Pancreas (tissue), 10 donors: Measurements from ENCODE around the gene CDK18. TPM values are rescaled to one million over a fixed set of nuclear protein-coding genes. Genes with fewer than 3 reads are reported as not detected.

Experiments used
- ATAC-seq, 4 donors: fragments of 200-7000 bp; cut with Tn5 transposase; one replicate each; pipeline versions ENCODE4 v1.8.0 to v1.9.1; 2020; ENCODE audit warnings: mild to moderate bottlenecking in 4 of 4, moderate library complexity in 4 of 4
- DNase-seq, 6 donors: peaks; one replicate each; pipeline ENCODE4 v3.0.0-alpha.2; 2020
- FAIRE-seq: peaks from 2 replicates; lab custom pipeline; 2012; peaks lifted over from hg19 to GRCh38; lab: Jason Lieb, UNC
- H3K27ac ChIP-seq, 4 donors: fragments of 200-600 bp; sonication (generic); 1 replicate in 3 of 4; 2 replicates in 1 of 4; pipeline versions ENCODE4 v1.5.0 to v1.8.0; 2020
- H3K27me3 ChIP-seq, 4 donors: fragments of 200-600 bp; one replicate each; pipeline ENCODE4 v1.8.0; 2021
- H3K36me3 ChIP-seq, 3 donors: fragments of 200-600 bp; sonication (generic) in 1 of 3; one replicate each; pipeline versions ENCODE4 v1.5.0 to v1.8.0; 2020 to 2021
- H3K4me1 ChIP-seq, 3 donors: fragments of 200-600 bp; one replicate each; pipeline ENCODE4 v1.8.0; 2021
- H3K4me3 ChIP-seq, 4 donors: fragments of 200-600 bp; sonication (generic) in 2 of 4; one replicate each; pipeline versions ENCODE4 v1.5.0 to v1.8.0; 2020 to 2021
- H3K9me3 ChIP-seq, 4 donors: fragments of 200-600 bp; one replicate each; pipeline ENCODE4 v1.8.0; 2021
- CTCF ChIP-seq, 4 donors: fragments of 200-600 bp; sonication (generic) in 3 of 4; IDR thresholded peaks; one replicate each; pipeline versions ENCODE4 v1.5.0 to v1.8.0; 2021; ENCODE audit warnings: antibody characterized with exemption in 4 of 4
- WGBS, 2 donors: extraction: QIAGEN DNeasy Blood & Tissue Kit; methylation state at CpG; one replicate each; pipeline ENCODE4 v1.1.7; 2013; 5-methylcytosine and 5-hydroxymethylcytosine counted together
- intact Hi-C, 3 donors: fragments of 100-400 bp; cut with DNase I; formaldehyde crosslinking; loops; one replicate each; pipeline versions ENCODE4 v1.11.1 to v1.14.2; 2022
- polyA plus RNA-seq, 2 donors: library from polyadenylated mRNA; stranded (reverse); fragments of 200-250 nt; gene quantifications; one replicate each; pipeline ENCODE4 v1.2.3, GENCODE V29; 2013
- total RNA-seq, 6 donors: library from RNA; stranded (reverse); fragmentation: NEBNext Ultra II Directional in 4 of 6; extraction: Animal tissue kit (Norgen Biotek cat#: 25700) in 4 of 6; gene quantifications; one replicate each; pipeline versions ENCODE4 v1.2.1 to v1.2.4, GENCODE V29; 2021 to 2023
- donor health status: healthy with polysubstance abuse.
- donor health status: DM: no; HTN: no; CAD: no; lungs with moderate emphysema.
- donor health status: DM: no; HTN: no; CAD: no.
- donor health status: control.
- donor health status: control.
- donor health status: Bipolar disorder and iron deficiency.
- donor health status: DM: yes; HTN: yes; CAD: no.
- donor health status: DM: no; HTN: no; CAD: no.
- donor health status: DM: no; HTN: no; CAD: no.
- donor health status: DM: yes; HTN: yes; CAD: no.

Gene CDK18
- total and polyA plus RNA-seq, 8 donors = 7.7 to 35.4 (median 14.3) TPM

- TF ChIP-seq CTCF (IDR thresholded peaks at IDR 0.05) = peak; percentile 85 to 98 (median 96)
- 30 to 35% methylated on average over 11 to 13 of the region's 13 CpGs for WGBS, 2 donors
- no peak for FAIRE-seq
- H3K9me3 ChIP-seq = no peaks in the 10 kb centered on the region
- H3K4me3 ChIP-seq = no peak overlapping the region
- ATAC-seq = peak; percentile 82 to 94 (median 92)
- H3K36me3 ChIP-seq = no peaks in the 10 kb centered on the region
- no peak overlapping the region for H3K27ac ChIP-seq
- no peaks in the 10 kb centered on the region for H3K27me3 ChIP-seq
- no peaks in the 10 kb centered on the region for H3K4me1 ChIP-seq
- intact Hi-C loops = loop anchor here in 2 of 3 donors (5.0 to 10.0 kb wide), 3 partner anchors 90 to 150 kb away; no protein-coding TSS in a partner anchor
- peak; percentile 59 to 85 (median 70) for DNase-seq
Observed at GRCh38 chr1:205484985-205485967, 19.2 kb upstream of the CDK18 start.

GRCh38 chr1:205486258-205486657, 18.2 kb upstream of the CDK18 start:
- H3K36me3 ChIP-seq = no peaks in the 10 kb centered on the region
- ATAC-seq (no peak), FAIRE-seq (no peak), DNase-seq (no peak)
- WGBS, 2 donors = 88 to 91% methylated on average over 6 of the region's 6 CpGs
- TF ChIP-seq CTCF (IDR thresholded peaks at IDR 0.05) = no peak
- H3K4me3 ChIP-seq = no peak overlapping the region
- intact Hi-C loops = loop anchor here in 2 of 3 donors (10.0 kb wide), 2 partner anchors 91 to 151 kb away; no protein-coding TSS in a partner anchor
- H3K4me1 ChIP-seq = no peaks in the 10 kb centered on the region
- no peak overlapping the region for H3K27ac ChIP-seq
- H3K9me3 ChIP-seq = no peaks in the 10 kb centered on the region
- H3K27me3 ChIP-seq = no peaks in the 10 kb centered on the region

GRCh38 chr1:205488074-205488723, 16.3 kb upstream of the CDK18 start:
- no peaks in the 10 kb centered on the region for H3K27me3 ChIP-seq
- H3K9me3 ChIP-seq = no peaks in the 10 kb centered on the region
- H3K4me3 ChIP-seq = no peak overlapping the region
- DNase-seq (peak in 2 of 6 donors; percentile 30 to 60), ATAC-seq (peak; percentile 56 to 79 (median 76)), FAIRE-seq (no peak)
- TF ChIP-seq CTCF (IDR thresholded peaks at IDR 0.05) = peak; percentile 48 to 77 (median 73)
- H3K4me1 ChIP-seq = no peaks in the 10 kb centered on the region
- 31 to 33% methylated on average over 9 of the region's 9 CpGs for WGBS, 2 donors
- H3K27ac ChIP-seq = no peak overlapping the region
- intact Hi-C loops = loop anchor here in 2 of 3 donors (2.0 to 10.0 kb wide), 3 partner anchors 37 to 153 kb away; no protein-coding TSS in a partner anchor
- H3K36me3 ChIP-seq = no peaks in the 10 kb centered on the region

- Histone ChIP-seq H3K27ac (peak overlapping the region in 1 of 4 donors; percentile 23), H3K36me3 (no peaks in the 10 kb centered on the region), H3K4me1 (no peaks in the 10 kb centered on the region), H3K27me3 (no peaks in the 10 kb centered on the region), H3K4me3 (no peak overlapping the region), H3K9me3 (no peaks in the 10 kb centered on the region)
- FAIRE-seq (no peak), ATAC-seq (no peak), DNase-seq (no peak)
- intact Hi-C loops = loop anchor here in 1 of 3 donors (5.0 kb wide), 1 partner anchor 36 kb away; no protein-coding TSS in a partner anchor
- no peak for TF ChIP-seq CTCF (IDR thresholded peaks at IDR 0.05)
- WGBS, 2 donors = 55 to 78% methylated on average over 3 to 4 of the region's 4 CpGs
Observed at GRCh38 chr1:205491794-205492193, 12.7 kb upstream of the CDK18 start.
